H1 (cell line): ENCODE measurements around the gene B9D1. TPM values are rescaled to one million over a fixed set of nuclear protein-coding genes. Genes with fewer than 3 reads are reported as not detected.

Experiments used
- CTCF ChIA-PET: fragments of 300-600 bp; sonication (Branson Sonifier 250); formaldehyde crosslinking; loops from one replicate; lab custom pipeline; 2021; ENCODE audit not compliant: partially characterized antibody; lab: Charles Lee
- POLR2A ChIA-PET: fragments of 300-600 bp; sonication (Branson Sonifier 250); formaldehyde crosslinking; loops from one replicate; lab custom pipeline; 2021; ENCODE audit warnings: inconsistent platforms; ENCODE audit not compliant: partially characterized antibody; lab: Charles Lee
- DNase-seq, 2 experiments: peaks; one replicate each; pipeline versions ENCODE4 v3.0.0 to v3.0.0-alpha.2; 2010 to 2022; ENCODE audit warnings: low spot score in 2 of 2, low read depth in 1 of 2, mixed read lengths in 1 of 2
- FAIRE-seq: peaks from 2 replicates; lab custom pipeline; 2011; peaks lifted over from hg19 to GRCh38; lab: Jason Lieb, UNC
- H2AFZ ChIP-seq: 2 replicates; pipeline ENCODE4 v1.8.1; 2012; ENCODE audit warnings: low read length, inconsistent platforms
- H2AK5ac ChIP-seq: 2 replicates; pipeline ENCODE4 v1.6.1; 2013; ENCODE audit warnings: low read depth, low read length
- H2BK120ac ChIP-seq: replicated peaks from 2 replicates; pipeline ENCODE3; 2013; ENCODE audit warnings: low read depth, low read length, inconsistent platforms
- H2BK12ac ChIP-seq: 2 replicates; pipeline ENCODE4 v1.6.1; 2013; ENCODE audit warnings: low read depth, low read length
- H2BK15ac ChIP-seq: 2 replicates; pipeline ENCODE4 v1.6.1; 2013; ENCODE audit warnings: low read length
- H2BK20ac ChIP-seq: 2 replicates; pipeline ENCODE4 v1.6.1; 2013; ENCODE audit warnings: low read length
- H2BK5ac ChIP-seq: 2 replicates; pipeline ENCODE4 v1.6.1; 2013; ENCODE audit warnings: low read depth, low read length
- H3K14ac ChIP-seq: 2 replicates; pipeline ENCODE4 v1.6.1; 2013; ENCODE audit warnings: inconsistent platforms; ENCODE audit not compliant: insufficient read length
- H3K18ac ChIP-seq: 2 replicates; pipeline ENCODE4 v1.6.1; 2013; ENCODE audit warnings: low read length; ENCODE audit errors: extremely low read depth
- H3K23ac ChIP-seq: 2 replicates; pipeline ENCODE4 v1.6.1; 2013; ENCODE audit warnings: inconsistent platforms; ENCODE audit not compliant: insufficient read length
- H3K23me2 ChIP-seq: 2 replicates; pipeline ENCODE4 v1.6.1; 2013; ENCODE audit warnings: low read depth, low read length
- H3K27ac ChIP-seq: 2 replicates; pipeline ENCODE4 v1.6.1; 2011; ENCODE audit warnings: low read depth, low read length, inconsistent platforms
- H3K27me3 ChIP-seq, 4 experiments: replicated peaks in 1 of 4; 1 replicate in 1 of 4; 2 replicates in 3 of 4; pipeline versions ENCODE4 v1.6.1 to v1.8.1; 2011 to 2013; ENCODE audit warnings: low read length in 3 of 4, mild to moderate bottlenecking in 3 of 4, inconsistent platforms in 2 of 4, mixed read lengths in 2 of 4, moderate library complexity in 1 of 4; ENCODE audit not compliant: control insufficient read depth in 3 of 4, insufficient read depth in 3 of 4; ENCODE audit errors: extremely low read depth in 1 of 4
- H3K36me3 ChIP-seq, 4 experiments: 2 replicates each; pipeline versions ENCODE4 v1.6.1 to v1.8.1; 2011 to 2013; ENCODE audit warnings: mild to moderate bottlenecking in 4 of 4, low read length in 3 of 4, moderate library complexity in 2 of 4, control low read depth in 1 of 4, inconsistent platforms in 1 of 4; ENCODE audit not compliant: insufficient read depth in 4 of 4, control insufficient read depth in 2 of 4
- H3K4ac ChIP-seq: replicated peaks from 2 replicates; pipeline ENCODE3; 2013; ENCODE audit warnings: low read length, low read depth, mixed read lengths, inconsistent platforms; ENCODE audit not compliant: insufficient read length
- H3K4me1 ChIP-seq, 4 experiments: replicated peaks in 1 of 4; 1 replicate in 1 of 4; 2 replicates in 3 of 4; pipeline versions ENCODE4 v1.6.1 to v1.8.1; 2011 to 2013; ENCODE audit warnings: low read length in 3 of 4, inconsistent platforms in 2 of 4, mixed read lengths in 1 of 4; ENCODE audit not compliant: insufficient read depth in 4 of 4, control insufficient read depth in 3 of 4
- H3K4me2 ChIP-seq, 2 experiments: 2 replicates each; pipeline versions ENCODE4 v1.6.1 to v1.8.1; 2011 to 2013; ENCODE audit warnings: low read depth in 2 of 2, low read length in 2 of 2, control low read depth in 1 of 2, inconsistent platforms in 1 of 2, mild to moderate bottlenecking in 1 of 2; ENCODE audit not compliant: insufficient read depth in 1 of 2
- H3K4me3 ChIP-seq, 4 experiments: fragments of 200-600, 300-600 bp in 1 of 4; sonication (generic), shearing (Covaris generic), sonication (Bioruptor Twin) in 1 of 4; 2 replicates each; pipeline versions ENCODE4 v1.5.1 to v1.8.1; 2011 to 2016; ENCODE audit warnings: low read length in 4 of 4, low read depth in 3 of 4, control low read depth in 2 of 4, inconsistent platforms in 2 of 4, mild to moderate bottlenecking in 2 of 4, mixed read lengths in 1 of 4, moderate library complexity in 1 of 4; ENCODE audit not compliant: insufficient read depth in 2 of 4; ENCODE audit errors: extremely low read depth in 1 of 4
- H3K56ac ChIP-seq: replicated peaks from 2 replicates; pipeline ENCODE3; 2013; ENCODE audit warnings: low read depth, mild to moderate bottlenecking, mixed read lengths, low read length, inconsistent platforms; ENCODE audit not compliant: insufficient read length
- H3K79me1 ChIP-seq: 2 replicates; pipeline ENCODE4 v1.6.1; 2013; ENCODE audit warnings: low read depth, low read length, control low read depth
- H3K79me2 ChIP-seq, 2 experiments: 2 replicates each; pipeline versions ENCODE4 v1.6.1 to v1.8.1; 2012 to 2013; ENCODE audit warnings: low read length in 2 of 2, mild to moderate bottlenecking in 2 of 2, inconsistent platforms in 1 of 2; ENCODE audit not compliant: insufficient read depth in 2 of 2, control insufficient read depth in 1 of 2
- H3K9ac ChIP-seq, 4 experiments: replicated peaks in 1 of 4; 1 replicate in 1 of 4; 2 replicates in 3 of 4; pipeline versions ENCODE4 v1.6.1 to v1.8.1; 2011 to 2013; ENCODE audit warnings: low read depth in 3 of 4, low read length in 3 of 4, control low read depth in 2 of 4, mild to moderate bottlenecking in 2 of 4, moderate library complexity in 2 of 4, inconsistent platforms in 1 of 4; ENCODE audit errors: extremely low read depth in 1 of 4
- H3K9me3 ChIP-seq, 2 experiments: 2 replicates each; pipeline versions ENCODE4 v1.6.1 to v1.8.1; 2012 to 2013; ENCODE audit warnings: mild to moderate bottlenecking in 2 of 2, moderate library complexity in 2 of 2, control low read depth in 1 of 2, inconsistent platforms in 1 of 2, low read depth in 1 of 2, low read length in 1 of 2, mixed read lengths in 1 of 2; ENCODE audit not compliant: insufficient read depth in 2 of 2
- H4K20me1 ChIP-seq, 2 experiments: replicated peaks in 1 of 2; 2 replicates each; pipeline versions ENCODE3 to v1.8.1; 2011 to 2013; ENCODE audit warnings: inconsistent platforms in 2 of 2, low read length in 2 of 2, mild to moderate bottlenecking in 1 of 2; ENCODE audit not compliant: insufficient read depth in 2 of 2, control insufficient read depth in 1 of 2
- H4K5ac ChIP-seq: 2 replicates; pipeline ENCODE4 v1.6.1; 2013; ENCODE audit warnings: low read length, low read depth, mixed read lengths, inconsistent platforms; ENCODE audit not compliant: insufficient read length
- H4K8ac ChIP-seq: 2 replicates; pipeline ENCODE4 v1.8.0; 2013; ENCODE audit warnings: mild to moderate bottlenecking, moderate library complexity, low read length, inconsistent platforms; ENCODE audit not compliant: insufficient read depth; ENCODE audit errors: extremely low read depth
- H4K91ac ChIP-seq: replicated peaks from 2 replicates; pipeline ENCODE3; 2013; ENCODE audit warnings: low read length, mixed read lengths, inconsistent platforms; ENCODE audit not compliant: insufficient read length
- WGBS, 2 experiments: shearing (Covaris generic) in 1 of 2; methylation state at CpG; one replicate each; pipeline versions ENCODE4 v1.1.6 to v1.1.7; 2013 to 2015; ENCODE audit warnings: low lambda C conversion rate in 2 of 2, mixed read lengths in 2 of 2, inconsistent platforms in 1 of 2, low coverage in 1 of 2, missing lambda C conversion rate in 1 of 2; ENCODE audit not compliant: insufficient replicate concordance in 2 of 2, insufficient coverage in 1 of 2, insufficient read length in 1 of 2; ENCODE audit errors: extremely low coverage in 1 of 2, missing lambda C conversion rate in 1 of 2; 5-methylcytosine and 5-hydroxymethylcytosine counted together
- polyA plus RNA-seq, 7 experiments: library from polyadenylated mRNA; depleted of rRNA in 3 of 7; stranded (reverse) in 5 of 7; unstranded in 2 of 7; fragments of >200 nt in 5 of 7; fragments of 200-250 nt in 2 of 7; gene quantifications; 1 replicate in 5 of 7; 2 replicates in 1 of 7; 4 replicates in 1 of 7; pipeline versions ENCODE4 v1.2.1 to v1.2.3, GENCODE V29; 2011 to 2013; ENCODE audit warnings: missing spikeins in 2 of 7, mixed read lengths in 2 of 7
- total RNA-seq: library from RNA; stranded (reverse); fragmentation: NEBNext Ultra II Directional; extraction: Animal tissue kit (Norgen Biotek cat#: 25700); gene quantifications from 2 replicates; pipeline ENCODE4 v1.2.1, GENCODE V29; 2021

Gene B9D1
- total and polyA plus RNA-seq, 2 of the 8 experiments (the other 6 are each of a cell fraction or from before 2014, with no cell fraction given) = 24.6 to 65.7 TPM

- Histone ChIP-seq H3K14ac (no peak overlapping the region), H3K23me2 (peaks cover 6% of the 10 kb centered on the region; the same call in 1 of the 2 replicates), H4K20me1 (peaks cover 0 to 1% of the 10 kb centered on the region in 2 experiments), H3K18ac (no peak overlapping the region), H2AFZ (no peak overlapping the region), H2BK120ac (no peak overlapping the region), H3K36me3 (no peaks in the 10 kb centered on the region; a peak in 1 of 8 replicates), H3K56ac (no peak overlapping the region), H3K4me2 (no peak overlapping the region; a peak in 1 of 4 replicates), H3K27ac (no peak overlapping the region), H2BK12ac (peak overlapping the region; percentile 92; the same call in 1 of the 2 replicates), H2AK5ac (no peak overlapping the region), H3K79me2 (no peaks in the 10 kb centered on the region), H4K5ac (no peak overlapping the region), H3K4me1 (peaks cover 0 to 9% (median 3%) of the 10 kb centered on the region in 4 experiments; a peak in 4 of 7 replicates), H2BK20ac (no peak overlapping the region), H3K9me3 (no peaks in the 10 kb centered on the region), H3K4ac (peak overlapping the region; percentile 73), H4K8ac (no peak overlapping the region), H2BK15ac (no peak overlapping the region), H3K4me3 (no peak overlapping the region), H2BK5ac (no peak overlapping the region), H3K79me1 (no peaks in the 10 kb centered on the region), H3K27me3 (no peaks in the 10 kb centered on the region; a peak in 1 of 7 replicates), H3K9ac (no peak overlapping the region), H3K23ac (no peak overlapping the region), H4K91ac (no peak overlapping the region)
- DNase-seq (no peak), FAIRE-seq (no peak)
- CTCF ChIA-PET = interaction anchor here (0.7 to 6.7 kb wide), 52 partner anchors 9 to 551 kb away, joined by 3 to 66 read pairs (median 5); partner anchors contain the start of genes MAPK7, MFAP4 and SLC47A1
- POLR2A ChIA-PET = interaction anchor here (0.8 to 6.2 kb wide), 6 partner anchors 9 to 285 kb away, joined by 3 to 32 read pairs (median 6); partner anchors contain the start of genes ALDH3A2, MAPK7 and MFAP4
- 90% methylated on average over 6 of the region's 6 CpGs; no CpG with 5 or more reads in 1 of the 2 experiments for WGBS, 2 experiments
Measured at GRCh38 chr17:19363460-19364035, 1.0 kb upstream of the B9D1 start.
